Head of caudate nucleus (tissue), 42 donors: ENCODE measurements around the gene ADAM33.

Experiments used
- DNase-seq, 42 donors: peaks; one replicate each; pipeline versions ENCODE4 v3.0.0 to v3.0.0-alpha.2; 2020 to 2021; ENCODE audit warnings: mixed read lengths in 7 of 42
- intact Hi-C: fragments of 100-400 bp; cut with DNase I; formaldehyde crosslinking; loops from one replicate; pipeline ENCODE4 v1.15.0; 2022

ADAM33 gene

GRCh38 chr20:3658019-3658715 is 23.6 kb downstream of the ADAM33 start:
- intact Hi-C loops, result no loop called here
- DNase-seq, result peak in 8 of 42 donors; percentile 1 to 18 (median 8)

- peak in 3 of 42 donors; percentile 8 to 14 (median 13) for DNase-seq
- intact Hi-C loops, result no loop called here
These were observed 26.7 kb downstream of the ADAM33 start for GRCh38 chr20:3655131-3655405.

- intact Hi-C loops, result no loop called here
- peak in 4 of 42 donors; percentile 2 to 37 (median 26) for DNase-seq
These were observed 27.3 kb downstream of the ADAM33 start for GRCh38 chr20:3654326-3655130.

- DNase-seq, result peak in 2 of 42 donors; percentile 5 to 13
- intact Hi-C loops, result no loop called here
These were observed 27.9 kb downstream of the ADAM33 start for GRCh38 chr20:3653921-3654320.

GRCh38 chr20:3652676-3653596 is 28.9 kb downstream of the ADAM33 start:
- peak in 2 of 42 donors; percentile 22 to 25 for DNase-seq
- intact Hi-C loops, result no loop called here

- peak in 2 of 42 donors; percentile 17 to 26 for DNase-seq
These were observed 29.6 kb downstream of the ADAM33 start for GRCh38 chr20:3652221-3652620.

GRCh38 chr20:3651204-3651962 is 30.4 kb downstream of the ADAM33 start:
- intact Hi-C loops, result no loop called here
- DNase-seq, result peak in 2 of 42 donors; percentile 17 to 23

More at GRCh38 chr20:3652221-3652620, 29.6 kb downstream of the ADAM33 start:
- intact Hi-C loops, result no loop called here

GRCh38 chr20:3648951-3649350 is 32.9 kb downstream of the ADAM33 start:
- peak in 1 of 42 donors; percentile 21 for DNase-seq

GRCh38 chr20:3647473-3647872 is 34.3 kb downstream of the ADAM33 start:
- DNase-seq, result no peak
- intact Hi-C loops, result no loop called here

More at GRCh38 chr20:3648951-3649350, 32.9 kb downstream of the ADAM33 start:
- intact Hi-C loops, result no loop called here

GRCh38 chr20:3646651-3647050 is 35.2 kb downstream of the ADAM33 start:
- intact Hi-C loops, result no loop called here
- no peak for DNase-seq

GRCh38 chr20:3646067-3646440 is 35.8 kb downstream of the ADAM33 start:
- intact Hi-C loops, result no loop called here
- no peak for DNase-seq

- intact Hi-C loops, result no loop called here
These were observed 36.3 kb downstream of the ADAM33 start for GRCh38 chr20:3645309-3646066.

GRCh38 chr20:3640259-3640658 is 41.6 kb downstream of the ADAM33 start:
- intact Hi-C loops, result no loop called here
- DNase-seq, result no peak

More at GRCh38 chr20:3645309-3646066, 36.3 kb downstream of the ADAM33 start:
- DNase-seq, result no peak

GRCh38 chr20:3635346-3635745 is 46.5 kb downstream of the ADAM33 start:
- intact Hi-C loops, result no loop called here
- no peak for DNase-seq

- DNase-seq, result no peak
- intact Hi-C loops, result no loop called here
These were observed 47.8 kb downstream of the ADAM33 start for GRCh38 chr20:3633913-3634478.

- DNase-seq, result no peak
- intact Hi-C loops, result no loop called here
These were observed 49.4 kb downstream of the ADAM33 start for GRCh38 chr20:3632311-3633004.

GRCh38 chr20:3631534-3631933 is 50.3 kb downstream of the ADAM33 start:
- DNase-seq, result no peak
- intact Hi-C loops, result no loop called here
